Endothelial cell (in vitro differentiated cells): ENCODE data around the gene ZFYVE9. TPM values are rescaled to one million over a fixed set of nuclear protein-coding genes. Genes with fewer than 3 reads are reported as not detected.
A peak's percentile ranks its signal among the peaks of the same experiment; 100 is the strongest.

Experiments used
- DNase-seq: peaks from one replicate; pipeline ENCODE4 v3.0.0; 2021; ENCODE audit warnings: low spot score
- H3K27ac Mint-ChIP-seq: one replicate; pipeline ENCODE4 v1.8.0; 2021; ENCODE audit warnings: mixed read lengths, inconsistent platforms; ENCODE audit not compliant: unreplicated experiment
- H3K27me3 Mint-ChIP-seq: one replicate; pipeline ENCODE4 v1.8.0; 2021; ENCODE audit warnings: mild to moderate bottlenecking, moderate library complexity, mixed read lengths, inconsistent platforms; ENCODE audit not compliant: unreplicated experiment
- H3K36me3 Mint-ChIP-seq: one replicate; pipeline ENCODE4 v1.8.0; 2021; ENCODE audit warnings: mild to moderate bottlenecking, low read depth, mixed read lengths, inconsistent platforms; ENCODE audit not compliant: unreplicated experiment
- H3K4me1 Mint-ChIP-seq: one replicate; pipeline ENCODE4 v1.8.0; 2021; ENCODE audit warnings: mild to moderate bottlenecking, mixed read lengths, inconsistent platforms; ENCODE audit not compliant: unreplicated experiment
- H3K4me3 Mint-ChIP-seq: one replicate; pipeline ENCODE4 v1.8.0; 2021; ENCODE audit warnings: mild to moderate bottlenecking, mixed read lengths, inconsistent platforms; ENCODE audit not compliant: unreplicated experiment
- H3K9me3 Mint-ChIP-seq: one replicate; pipeline ENCODE4 v1.8.0; 2021; ENCODE audit warnings: mixed read lengths, inconsistent platforms; ENCODE audit not compliant: unreplicated experiment
- total RNA-seq: library from RNA; stranded (reverse); fragmentation: NEBNext Ultra II Directional; extraction: Animal tissue kit (Norgen Biotek cat#: 25700); gene quantifications from one replicate; pipeline ENCODE4 v1.2.1, GENCODE V29; 2021; ENCODE audit not compliant: unreplicated experiment
- TF ChIP-seq, protein P1 (sequence below): fragments of 200-600 bp; sonication (generic); IDR thresholded peaks from one replicate; pipeline ENCODE4 v1.5.0; 2021; ENCODE audit warnings: antibody characterized with exemption; ENCODE audit not compliant: unreplicated experiment

Gene ZFYVE9
- total RNA-seq, 1 donor from 2014 or later, result 19.5 TPM

DNA sequence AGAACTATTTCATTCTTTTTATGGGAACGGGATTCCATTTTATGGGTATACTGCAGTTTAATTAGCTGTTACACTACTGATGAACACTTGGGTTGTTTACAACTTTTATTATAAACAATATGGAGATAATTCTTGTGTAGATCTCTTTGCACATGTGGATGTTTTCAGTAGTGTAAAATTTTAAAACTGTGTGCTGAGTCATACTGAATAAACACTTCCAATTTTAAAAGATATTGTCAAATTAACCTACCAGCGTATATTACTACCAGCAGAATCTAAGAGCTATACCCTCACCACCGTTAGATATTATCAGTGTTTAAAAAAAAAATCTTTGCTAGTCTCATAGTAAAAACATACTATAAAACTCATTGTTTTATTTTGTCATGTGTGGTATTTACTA, 118.0 kb downstream of the ZFYVE9 start:
- TF ChIP-seq, protein P1, sequence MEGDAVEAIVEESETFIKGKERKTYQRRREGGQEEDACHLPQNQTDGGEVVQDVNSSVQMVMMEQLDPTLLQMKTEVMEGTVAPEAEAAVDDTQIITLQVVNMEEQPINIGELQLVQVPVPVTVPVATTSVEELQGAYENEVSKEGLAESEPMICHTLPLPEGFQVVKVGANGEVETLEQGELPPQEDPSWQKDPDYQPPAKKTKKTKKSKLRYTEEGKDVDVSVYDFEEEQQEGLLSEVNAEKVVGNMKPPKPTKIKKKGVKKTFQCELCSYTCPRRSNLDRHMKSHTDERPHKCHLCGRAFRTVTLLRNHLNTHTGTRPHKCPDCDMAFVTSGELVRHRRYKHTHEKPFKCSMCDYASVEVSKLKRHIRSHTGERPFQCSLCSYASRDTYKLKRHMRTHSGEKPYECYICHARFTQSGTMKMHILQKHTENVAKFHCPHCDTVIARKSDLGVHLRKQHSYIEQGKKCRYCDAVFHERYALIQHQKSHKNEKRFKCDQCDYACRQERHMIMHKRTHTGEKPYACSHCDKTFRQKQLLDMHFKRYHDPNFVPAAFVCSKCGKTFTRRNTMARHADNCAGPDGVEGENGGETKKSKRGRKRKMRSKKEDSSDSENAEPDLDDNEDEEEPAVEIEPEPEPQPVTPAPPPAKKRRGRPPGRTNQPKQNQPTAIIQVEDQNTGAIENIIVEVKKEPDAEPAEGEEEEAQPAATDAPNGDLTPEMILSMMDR, result no peak
- no peak overlapping the region for H3K27ac Mint-ChIP-seq
- no peaks in the 10 kb centered on the region for H3K9me3 Mint-ChIP-seq
- no peak for DNase-seq
- no peak overlapping the region for H3K4me3 Mint-ChIP-seq
- no peaks in the 10 kb centered on the region for H3K27me3 Mint-ChIP-seq
- H3K36me3 Mint-ChIP-seq, result no peaks in the 10 kb centered on the region
- H3K4me1 Mint-ChIP-seq, result peaks cover 19% of the 10 kb centered on the region

DNA sequence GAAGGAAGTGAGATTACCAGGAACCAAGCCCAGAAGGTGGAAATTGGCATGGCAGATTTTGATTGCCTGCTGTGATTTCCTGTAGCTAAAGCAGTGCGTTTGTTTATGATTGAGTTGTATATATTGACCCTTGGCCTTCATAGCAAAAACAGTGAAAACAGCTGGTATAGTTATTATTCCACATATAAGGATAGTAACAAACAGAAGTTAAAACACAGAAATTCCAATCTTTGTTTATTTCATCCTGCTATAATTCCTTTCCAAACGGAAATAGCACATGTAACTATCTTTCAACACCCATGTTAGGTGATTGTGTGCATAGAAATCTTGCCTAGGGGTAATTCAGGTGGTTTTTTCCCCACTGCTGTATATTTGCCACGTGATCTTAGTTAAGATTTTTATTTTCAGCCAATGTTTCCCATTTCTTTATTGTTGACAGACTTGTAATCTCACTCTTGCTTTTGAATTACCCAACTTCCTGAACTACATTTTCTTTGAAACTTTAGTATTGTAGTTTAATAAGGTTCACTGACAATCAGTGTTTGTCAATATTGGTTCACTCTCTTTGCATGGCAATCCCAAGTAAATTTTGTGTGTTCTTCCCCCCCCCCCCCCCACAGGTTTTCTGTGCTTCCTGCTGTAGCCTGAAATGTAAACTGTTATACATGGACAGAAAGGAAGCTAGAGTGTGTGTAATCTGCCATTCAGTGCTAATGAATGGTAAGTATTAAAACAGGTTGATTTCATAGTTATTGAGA, 121.4 kb downstream of the ZFYVE9 start:
- no peaks in the 10 kb centered on the region for H3K27me3 Mint-ChIP-seq
- H3K4me1 Mint-ChIP-seq, result peaks cover 26% of the 10 kb centered on the region
- TF ChIP-seq, protein P1, result no peak
- no peaks in the 10 kb centered on the region for H3K9me3 Mint-ChIP-seq
- no peak overlapping the region for H3K4me3 Mint-ChIP-seq
- no peak for DNase-seq
- H3K36me3 Mint-ChIP-seq, result no peaks in the 10 kb centered on the region
- H3K27ac Mint-ChIP-seq, result peak overlapping the region; percentile 38

DNA sequence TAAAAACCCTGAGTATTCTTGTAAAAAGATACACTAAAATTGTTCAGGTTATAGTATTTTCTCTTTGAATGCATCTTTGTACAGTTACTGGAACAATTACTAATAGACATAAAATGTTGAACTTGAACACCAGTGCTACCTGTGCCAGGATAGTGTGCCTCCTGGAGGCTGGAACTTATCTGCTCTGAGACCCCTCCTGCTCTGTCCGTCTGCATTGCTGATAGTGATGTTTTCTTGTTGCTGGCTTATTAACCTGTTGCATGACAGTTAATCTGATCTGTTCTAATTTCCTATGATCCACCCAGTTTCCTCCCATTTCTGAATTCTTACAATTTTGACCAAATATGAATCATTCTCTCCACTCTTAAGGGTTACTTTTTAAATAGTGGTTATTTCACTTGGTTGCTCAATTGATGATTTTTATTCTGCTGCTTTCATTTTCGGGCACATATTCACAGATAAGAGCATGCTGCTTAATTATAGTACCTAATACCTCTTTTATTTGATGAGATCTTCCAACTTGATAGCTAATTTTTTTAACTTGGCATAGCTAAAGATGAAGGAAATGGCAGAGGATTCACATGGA, 122.7 kb downstream of the ZFYVE9 start:
- no peaks in the 10 kb centered on the region for H3K36me3 Mint-ChIP-seq
- TF ChIP-seq, protein P1, result no peak

DNA sequence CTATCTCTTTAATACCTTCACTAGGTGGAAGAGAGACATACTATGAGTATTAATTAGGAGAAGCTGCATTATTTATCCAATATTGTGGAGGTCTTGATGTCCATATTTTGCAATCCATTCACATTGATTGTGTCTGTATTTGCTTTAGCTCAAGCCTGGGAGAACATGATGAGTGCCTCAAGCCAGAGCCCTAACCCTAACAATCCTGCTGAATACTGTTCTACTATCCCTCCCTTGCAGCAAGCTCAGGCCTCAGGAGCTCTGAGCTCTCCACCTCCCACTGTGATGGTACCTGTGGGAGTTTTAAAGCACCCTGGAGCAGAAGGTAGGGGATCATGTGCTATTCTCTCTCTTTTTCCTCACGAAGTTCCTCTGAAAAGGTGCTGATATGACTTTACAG, 124.6 kb downstream of the ZFYVE9 start:
- TF ChIP-seq, protein P1, result no peak
- no peaks in the 10 kb centered on the region for H3K36me3 Mint-ChIP-seq
- no peak for DNase-seq
- H3K27ac Mint-ChIP-seq, result no peak overlapping the region
- no peaks in the 10 kb centered on the region for H3K9me3 Mint-ChIP-seq
- H3K4me3 Mint-ChIP-seq, result no peak overlapping the region
- H3K4me1 Mint-ChIP-seq, result peaks cover 31% of the 10 kb centered on the region
- no peaks in the 10 kb centered on the region for H3K27me3 Mint-ChIP-seq

More for the DNA sequence above, 122.7 kb downstream of the ZFYVE9 start:
- Mint-ChIP-seq H3K27me3 (no peaks in the 10 kb centered on the region), H3K27ac (no peak overlapping the region), H3K4me3 (no peak overlapping the region), H3K9me3 (no peaks in the 10 kb centered on the region), H3K4me1 (peaks cover 31% of the 10 kb centered on the region)
- no peak for DNase-seq

DNA sequence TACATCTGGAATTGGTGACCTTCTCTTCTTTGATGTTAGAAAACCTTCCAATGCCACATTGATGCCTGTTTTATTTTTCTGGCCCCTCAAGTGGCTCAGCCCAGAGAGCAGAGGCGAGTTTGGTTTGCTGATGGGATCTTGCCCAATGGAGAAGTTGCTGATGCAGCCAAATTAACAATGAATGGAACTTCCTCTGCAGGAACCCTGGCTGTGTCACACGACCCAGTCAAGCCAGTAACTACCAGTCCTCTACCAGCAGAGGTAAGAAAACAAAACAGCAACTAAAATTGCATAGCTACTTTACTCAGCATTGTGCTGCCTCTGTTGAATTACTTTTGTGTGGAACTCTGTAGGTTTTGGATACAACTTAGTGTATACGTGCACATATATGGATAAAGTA, 126.5 kb downstream of the ZFYVE9 start:
- H3K36me3 Mint-ChIP-seq, result no peaks in the 10 kb centered on the region
- peak; percentile 37 for DNase-seq
- TF ChIP-seq, protein P1, result no peak
- peaks cover 25% of the 10 kb centered on the region for H3K4me1 Mint-ChIP-seq
- no peak overlapping the region for H3K4me3 Mint-ChIP-seq
- H3K27ac Mint-ChIP-seq, result peak overlapping the region; percentile 92
- H3K9me3 Mint-ChIP-seq, result no peaks in the 10 kb centered on the region
- no peaks in the 10 kb centered on the region for H3K27me3 Mint-ChIP-seq
